ENCODE results near the gene GEN1. TPM values are rescaled to one million over a fixed set of nuclear protein-coding genes. Genes with fewer than 3 reads are reported as not detected.

Gene GEN1
- total and polyA plus RNA-seq, 2 of the 13 experiments (the other 11 are each of a cell fraction or from before 2014, with no cell fraction given) = 9.9 to 27.1 TPM

- TF ChIP-seq, protein P1, sequence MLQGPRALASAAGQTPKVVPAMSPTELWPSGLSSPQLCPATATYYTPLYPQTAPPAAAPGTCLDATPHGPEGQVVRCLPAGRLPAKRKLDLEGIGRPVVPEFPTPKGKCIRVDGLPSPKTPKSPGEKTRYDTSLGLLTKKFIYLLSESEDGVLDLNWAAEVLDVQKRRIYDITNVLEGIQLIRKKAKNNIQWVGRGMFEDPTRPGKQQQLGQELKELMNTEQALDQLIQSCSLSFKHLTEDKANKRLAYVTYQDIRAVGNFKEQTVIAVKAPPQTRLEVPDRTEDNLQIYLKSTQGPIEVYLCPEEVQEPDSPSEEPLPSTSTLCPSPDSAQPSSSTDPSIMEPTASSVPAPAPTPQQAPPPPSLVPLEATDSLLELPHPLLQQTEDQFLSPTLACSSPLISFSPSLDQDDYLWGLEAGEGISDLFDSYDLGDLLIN (CRISPR knock-in tag; IDR thresholded peaks at IDR 0.05; ENCODE audit: borderline replicate concordance) = no peak
- TF ChIP-seq ZBTB43 (CRISPR knock-in tag; conservative IDR thresholded peaks at IDR 0.05) (no peak), TERF1 (CRISPR knock-in tag; IDR thresholded peaks at IDR 0.05) (no peak), MIER3 (CRISPR knock-in tag; IDR thresholded peaks at IDR 0.05; ENCODE audit: borderline replicate concordance) (no peak), LRRFIP1 (CRISPR knock-in tag; conservative IDR thresholded peaks at IDR 0.05) (no peak), DMAP1 (CRISPR knock-in tag; IDR thresholded peaks at IDR 0.05) (0 out of 2 replicates have a peak, but pooled peaks have one; percentile 21), ZNF670 (CRISPR knock-in tag; IDR thresholded peaks at IDR 0.05; ENCODE audit: borderline replicate concordance) (no peak), JUN (CRISPR knock-in tag; IDR thresholded peaks at IDR 0.05) (no peak), HOXA7 (CRISPR knock-in tag; IDR thresholded peaks at IDR 0.05) (no peak), SOX13 (IDR thresholded peaks at IDR 0.05) (no peak), SOX13 (CRISPR knock-in tag; conservative IDR thresholded peaks at IDR 0.05 in 1 of 2, IDR thresholded peaks at IDR 0.05 in 1 of 2) (0 out of 4 replicates have a peak, but pooled peaks of 1 of the 2 experiments have one; percentile 20), TAF15 (IDR thresholded peaks at IDR 0.05; ENCODE audit: low read depth, low read length, poor library complexity, severe bottlenecking) (no peak), ZNF547 (CRISPR knock-in tag; IDR thresholded peaks at IDR 0.05) (0 out of 2 replicates have a peak, but pooled peaks have one; percentile 51)
- TF ChIP-seq, protein P2, sequence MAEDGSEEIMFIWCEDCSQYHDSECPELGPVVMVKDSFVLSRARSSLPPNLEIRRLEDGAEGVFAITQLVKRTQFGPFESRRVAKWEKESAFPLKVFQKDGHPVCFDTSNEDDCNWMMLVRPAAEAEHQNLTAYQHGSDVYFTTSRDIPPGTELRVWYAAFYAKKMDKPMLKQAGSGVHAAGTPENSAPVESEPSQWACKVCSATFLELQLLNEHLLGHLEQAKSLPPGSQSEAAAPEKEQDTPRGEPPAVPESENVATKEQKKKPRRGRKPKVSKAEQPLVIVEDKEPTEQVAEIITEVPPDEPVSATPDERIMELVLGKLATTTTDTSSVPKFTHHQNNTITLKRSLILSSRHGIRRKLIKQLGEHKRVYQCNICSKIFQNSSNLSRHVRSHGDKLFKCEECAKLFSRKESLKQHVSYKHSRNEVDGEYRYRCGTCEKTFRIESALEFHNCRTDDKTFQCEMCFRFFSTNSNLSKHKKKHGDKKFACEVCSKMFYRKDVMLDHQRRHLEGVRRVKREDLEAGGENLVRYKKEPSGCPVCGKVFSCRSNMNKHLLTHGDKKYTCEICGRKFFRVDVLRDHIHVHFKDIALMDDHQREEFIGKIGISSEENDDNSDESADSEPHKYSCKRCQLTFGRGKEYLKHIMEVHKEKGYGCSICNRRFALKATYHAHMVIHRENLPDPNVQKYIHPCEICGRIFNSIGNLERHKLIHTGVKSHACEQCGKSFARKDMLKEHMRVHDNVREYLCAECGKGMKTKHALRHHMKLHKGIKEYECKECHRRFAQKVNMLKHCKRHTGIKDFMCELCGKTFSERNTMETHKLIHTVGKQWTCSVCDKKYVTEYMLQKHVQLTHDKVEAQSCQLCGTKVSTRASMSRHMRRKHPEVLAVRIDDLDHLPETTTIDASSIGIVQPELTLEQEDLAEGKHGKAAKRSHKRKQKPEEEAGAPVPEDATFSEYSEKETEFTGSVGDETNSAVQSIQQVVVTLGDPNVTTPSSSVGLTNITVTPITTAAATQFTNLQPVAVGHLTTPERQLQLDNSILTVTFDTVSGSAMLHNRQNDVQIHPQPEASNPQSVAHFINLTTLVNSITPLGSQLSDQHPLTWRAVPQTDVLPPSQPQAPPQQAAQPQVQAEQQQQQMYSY (CRISPR knock-in tag; IDR thresholded peaks at IDR 0.05) = no peak
- TF ChIP-seq, protein P3, sequence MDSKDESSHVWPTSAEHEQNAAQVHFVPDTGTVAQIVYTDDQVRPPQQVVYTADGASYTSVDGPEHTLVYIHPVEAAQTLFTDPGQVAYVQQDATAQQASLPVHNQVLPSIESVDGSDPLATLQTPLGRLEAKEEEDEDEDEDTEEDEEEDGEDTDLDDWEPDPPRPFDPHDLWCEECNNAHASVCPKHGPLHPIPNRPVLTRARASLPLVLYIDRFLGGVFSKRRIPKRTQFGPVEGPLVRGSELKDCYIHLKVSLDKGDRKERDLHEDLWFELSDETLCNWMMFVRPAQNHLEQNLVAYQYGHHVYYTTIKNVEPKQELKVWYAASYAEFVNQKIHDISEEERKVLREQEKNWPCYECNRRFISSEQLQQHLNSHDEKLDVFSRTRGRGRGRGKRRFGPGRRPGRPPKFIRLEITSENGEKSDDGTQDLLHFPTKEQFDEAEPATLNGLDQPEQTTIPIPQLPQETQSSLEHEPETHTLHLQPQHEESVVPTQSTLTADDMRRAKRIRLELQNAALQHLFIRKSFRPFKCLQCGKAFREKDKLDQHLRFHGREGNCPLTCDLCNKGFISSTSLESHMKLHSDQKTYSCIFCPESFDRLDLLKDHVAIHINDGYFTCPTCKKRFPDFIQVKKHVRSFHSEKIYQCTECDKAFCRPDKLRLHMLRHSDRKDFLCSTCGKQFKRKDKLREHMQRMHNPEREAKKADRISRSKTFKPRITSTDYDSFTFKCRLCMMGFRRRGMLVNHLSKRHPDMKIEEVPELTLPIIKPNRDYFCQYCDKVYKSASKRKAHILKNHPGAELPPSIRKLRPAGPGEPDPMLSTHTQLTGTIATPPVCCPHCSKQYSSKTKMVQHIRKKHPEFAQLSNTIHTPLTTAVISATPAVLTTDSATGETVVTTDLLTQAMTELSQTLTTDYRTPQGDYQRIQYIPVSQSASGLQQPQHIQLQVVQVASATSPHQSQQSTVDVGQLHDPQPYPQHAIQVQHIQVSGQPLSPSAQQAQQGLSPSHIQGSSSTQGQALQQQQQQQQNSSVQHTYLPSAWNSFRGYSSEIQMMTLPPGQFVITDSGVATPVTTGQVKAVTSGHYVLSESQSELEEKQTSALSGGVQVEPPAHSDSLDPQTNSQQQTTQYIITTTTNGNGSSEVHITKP (CRISPR knock-in tag; IDR thresholded peaks at IDR 0.05; ENCODE audit: low read depth) = peak; percentile 96
Measured at GRCh38 chr2:17800219-17800618, 46.3 kb downstream of the GEN1 start (continued).

All from HepG2 (cell line).